Gastroesophageal sphincter (tissue), 4 donors: ENCODE data around the gene GNG12. TPM values are rescaled to one million over a fixed set of nuclear protein-coding genes. Genes with fewer than 3 reads are reported as not detected.
"Not testable (repeated sequence)": the region's sequence is repeated elsewhere in the genome, so short reads cannot be mapped to it uniquely, and the experiment has no call there.

Source experiments
- ATAC-seq: fragments of 150-250 bp; one replicate; pipeline ENCODE4 v1.9.1; 2016; ENCODE audit warnings: mild to moderate bottlenecking, moderate library complexity
- H3K27ac ChIP-seq, 4 donors: fragments of 200-600 bp; sonication (generic) in 3 of 4; 1 replicate in 3 of 4; 2 replicates in 1 of 4; pipeline ENCODE4 v1.5.1; 2016 to 2019
- H3K27me3 ChIP-seq: fragments of 200-600 bp; sonication (generic); one replicate; pipeline ENCODE4 v1.5.1; 2019
- H3K36me3 ChIP-seq, 2 donors: fragments of 200-600 bp; sonication (generic); one replicate each; pipeline ENCODE4 v1.5.1; 2019; ENCODE audit warnings: control low read depth in 1 of 2
- H3K4me1 ChIP-seq, 3 donors: fragments of 200-600 bp; sonication (generic); 1 replicate in 2 of 3; 2 replicates in 1 of 3; pipeline ENCODE4 v1.5.1; 2016 to 2019; ENCODE audit warnings: control low read depth in 2 of 3
- H3K4me3 ChIP-seq, 2 donors: fragments of 200-600 bp; sonication (generic); one replicate each; pipeline ENCODE4 v1.5.1; 2019; ENCODE audit warnings: mild to moderate bottlenecking in 1 of 2, moderate library complexity in 1 of 2
- H3K9me3 ChIP-seq, 3 donors: fragments of 200-600 bp; sonication (generic); one replicate each; pipeline ENCODE4 v1.5.1; 2017 to 2019; ENCODE audit warnings: control low read depth in 2 of 3
- CTCF ChIP-seq, 4 experiments: fragments of 200-600 bp in 2 of 4; fragments of 450-650 bp in 2 of 4; sonication (generic) in 1 of 4; IDR thresholded peaks; one replicate each; pipeline ENCODE4 v1.5.1; 2017 to 2019; ENCODE audit warnings: antibody characterized with exemption in 4 of 4, mild to moderate bottlenecking in 2 of 4, moderate library complexity in 2 of 4
- EP300 ChIP-seq: sonication (generic); formaldehyde crosslinking; IDR thresholded peaks from one replicate; pipeline ENCODE4 v1.6.1; 2017; ENCODE audit warnings: antibody characterized with exemption, mild to moderate bottlenecking
- POLR2A ChIP-seq, 2 donors: fragments of 450-650 bp; IDR thresholded peaks; one replicate each; pipeline ENCODE4 v1.6.1; 2017; ENCODE audit warnings: antibody characterized with exemption in 2 of 2, mild to moderate bottlenecking in 2 of 2, moderate library complexity in 1 of 2
- POLR2AphosphoS5 ChIP-seq: sonication (generic); formaldehyde crosslinking; IDR thresholded peaks from one replicate; pipeline ENCODE4 v1.6.1; 2017; ENCODE audit warnings: antibody characterized with exemption
- WGBS, 2 donors: methylation state at CpG; one replicate each; pipeline ENCODE4 v1.1.5; 2018; ENCODE audit warnings: low coverage in 1 of 2; 5-methylcytosine and 5-hydroxymethylcytosine counted together
- total RNA-seq, 4 donors: library from RNA; depleted of rRNA; stranded (reverse); fragments of >200 nt; gene quantifications; one replicate each; pipeline ENCODE4 v1.1.0, GENCODE V29; 2016

The GNG12 gene
- total RNA-seq, 4 donors from 2014 or later, result 135 to 175 (median 149) TPM

- no peaks in the 10 kb centered on the region for H3K27me3 ChIP-seq
- 55 to 62% methylated on average over 1 of the region's 1 CpG for WGBS, 2 donors
- no peaks in the 10 kb centered on the region for H3K36me3 ChIP-seq
- ATAC-seq, result no peak
- no peak overlapping the region for H3K4me3 ChIP-seq
- H3K4me1 ChIP-seq, result no peaks in the 10 kb centered on the region
- H3K9me3 ChIP-seq, result no peaks in the 10 kb centered on the region
- TF ChIP-seq CTCF (IDR thresholded peaks at IDR 0.05) (no peak), EP300 (no peak), POLR2A (IDR thresholded peaks at IDR 0.05) (no peak), POLR2AphosphoS5 (no peak)
- no peak overlapping the region for H3K27ac ChIP-seq
Measured at GRCh38 chr1:67668660-67669059, 164.6 kb downstream of the GNG12 start.

GRCh38 chr1:67666636-67667035, 166.6 kb downstream of the GNG12 start:
- H3K4me3 ChIP-seq, result no peak overlapping the region
- no peak overlapping the region for H3K27ac ChIP-seq
- no peaks in the 10 kb centered on the region for H3K9me3 ChIP-seq
- WGBS, 2 donors, result 92 to 96% methylated on average over 5 of the region's 5 CpGs
- no peak for ATAC-seq
- TF ChIP-seq CTCF (IDR thresholded peaks at IDR 0.05) (no peak), POLR2AphosphoS5 (no peak), EP300 (no peak), POLR2A (IDR thresholded peaks at IDR 0.05) (no peak)
- H3K4me1 ChIP-seq, result no peaks in the 10 kb centered on the region
- no peaks in the 10 kb centered on the region for H3K36me3 ChIP-seq
- H3K27me3 ChIP-seq, result no peaks in the 10 kb centered on the region

- not testable (repeated sequence) for H3K4me1 ChIP-seq, H3K36me3 ChIP-seq, H3K27ac ChIP-seq, H3K9me3 ChIP-seq, H3K4me3 ChIP-seq, ATAC-seq, H3K27me3 ChIP-seq
Measured at GRCh38 chr1:67665307-67665706, 168.0 kb downstream of the GNG12 start.

DNA sequence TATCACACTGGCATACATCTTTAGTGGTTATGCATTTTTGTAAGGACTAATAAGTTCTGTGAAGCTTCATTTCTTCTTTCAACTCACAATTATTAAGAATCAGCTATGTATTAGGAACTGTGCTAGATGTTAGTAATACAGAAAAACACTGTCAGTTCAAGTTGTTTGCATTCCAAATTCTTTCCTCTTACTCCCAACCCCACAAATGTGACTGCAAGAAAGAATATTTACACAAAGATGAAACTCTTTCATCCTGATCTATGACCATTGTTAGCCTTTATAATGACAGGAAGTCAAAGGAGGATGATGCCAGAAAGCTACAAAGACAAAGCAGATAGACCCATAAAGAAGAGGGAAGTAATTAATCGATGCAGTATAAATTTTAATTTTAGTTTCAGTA, 169.2 kb downstream of the GNG12 start:
- no peak for ATAC-seq
- TF ChIP-seq CTCF (IDR thresholded peaks at IDR 0.05) (no peak), EP300 (no peak), POLR2AphosphoS5 (no peak), POLR2A (IDR thresholded peaks at IDR 0.05) (no peak)
- no peak overlapping the region for H3K27ac ChIP-seq
- H3K4me3 ChIP-seq, result no peak overlapping the region
- no peaks in the 10 kb centered on the region for H3K36me3 ChIP-seq
- H3K27me3 ChIP-seq, result no peaks in the 10 kb centered on the region
- no peaks in the 10 kb centered on the region for H3K4me1 ChIP-seq
- WGBS, 2 donors, result 27 to 68% methylated on average over 1 of the region's 1 CpG
- no peaks in the 10 kb centered on the region for H3K9me3 ChIP-seq

GRCh38 chr1:67662884-67663283, 170.4 kb downstream of the GNG12 start:
- 70 to 85% methylated on average over 6 of the region's 6 CpGs for WGBS, 2 donors
- Histone ChIP-seq H3K9me3 (no peaks in the 10 kb centered on the region), H3K36me3 (no peaks in the 10 kb centered on the region), H3K27ac (no peak overlapping the region), H3K4me3 (no peak overlapping the region), H3K4me1 (no peaks in the 10 kb centered on the region), H3K27me3 (no peaks in the 10 kb centered on the region)
- no peak for ATAC-seq
- TF ChIP-seq POLR2AphosphoS5 (no peak), EP300 (no peak), CTCF (IDR thresholded peaks at IDR 0.05) (no peak), POLR2A (IDR thresholded peaks at IDR 0.05) (no peak)

DNA sequence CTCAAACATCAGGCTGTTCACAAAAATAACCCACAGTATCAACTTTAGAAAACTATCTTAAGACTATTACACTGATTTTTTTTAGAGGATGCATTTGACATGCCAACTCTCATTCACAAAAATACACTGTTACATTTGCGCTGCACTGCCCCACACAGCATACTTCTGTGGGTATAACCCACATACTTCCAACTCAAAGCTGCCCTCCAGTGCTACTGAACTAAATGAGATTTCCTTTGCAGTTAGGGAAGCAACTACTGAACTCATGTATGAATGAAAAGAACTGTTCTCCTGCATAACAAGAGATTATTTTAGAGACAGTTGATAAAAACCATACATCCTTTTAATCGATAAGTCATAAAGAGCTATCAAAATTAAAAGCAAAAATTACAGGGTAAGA, 174.0 kb downstream of the GNG12 start:
- Histone ChIP-seq H3K27me3 (no peaks in the 10 kb centered on the region), H3K9me3 (no peaks in the 10 kb centered on the region), H3K27ac (no peak overlapping the region), H3K4me3 (no peak overlapping the region), H3K4me1 (no peaks in the 10 kb centered on the region), H3K36me3 (no peaks in the 10 kb centered on the region)
- no peak for TF ChIP-seq POLR2A (IDR thresholded peaks at IDR 0.05)
- TF ChIP-seq EP300, result no peak
- no peak for TF ChIP-seq POLR2AphosphoS5
- TF ChIP-seq CTCF (IDR thresholded peaks at IDR 0.05), result no peak
- ATAC-seq, result no peak
- WGBS, 2 donors, result 48 to 79% methylated on average over 2 of the region's 2 CpGs

GRCh38 chr1:67657152-67657551, 176.1 kb downstream of the GNG12 start:
- H3K9me3 ChIP-seq, H3K27me3 ChIP-seq, ATAC-seq, H3K36me3 ChIP-seq, H3K27ac ChIP-seq, H3K4me3 ChIP-seq, H3K4me1 ChIP-seq: not testable (repeated sequence)
- 89% methylated on average over 1 of the region's 1 CpG; no CpG with 5 or more reads in 1 of the 2 donors for WGBS, 2 donors
